Fibroblast of lung (primary cell): ENCODE results near the gene ERFE. TPM values are rescaled to one million over a fixed set of nuclear protein-coding genes. Genes with fewer than 3 reads are reported as not detected.

Source experiments
- DNase-seq, 2 donors: peaks; one replicate each; pipeline versions ENCODE4 v3.0.0 to v3.0.0-alpha.2; 2010; ENCODE audit warnings: low read depth in 2 of 2
- H2AFZ ChIP-seq: 2 replicates; pipeline ENCODE4 v1.5.1; 2012; ENCODE audit warnings: low read length, control low read depth, inconsistent platforms
- H3K27ac ChIP-seq: 2 replicates; pipeline ENCODE4 v1.5.1; 2011; ENCODE audit warnings: low read length, control low read depth; ENCODE audit not compliant: insufficient read depth
- H3K27me3 ChIP-seq: 2 replicates; pipeline ENCODE4 v1.5.1; 2011; ENCODE audit warnings: mild to moderate bottlenecking, low read length; ENCODE audit not compliant: control insufficient read depth, insufficient read depth
- H3K36me3 ChIP-seq: 2 replicates; pipeline ENCODE4 v1.5.1; 2011; ENCODE audit warnings: low read length; ENCODE audit not compliant: control insufficient read depth, insufficient read depth
- H3K4me1 ChIP-seq: 2 replicates; pipeline ENCODE4 v1.5.1; 2011; ENCODE audit warnings: low read length; ENCODE audit not compliant: control insufficient read depth, insufficient read depth; ENCODE audit errors: extremely low read depth
- H3K4me2 ChIP-seq: 2 replicates; pipeline ENCODE4 v1.5.1; 2011; ENCODE audit warnings: low read length, control low read depth; ENCODE audit not compliant: insufficient read depth; ENCODE audit errors: extremely low read depth
- H3K4me3 ChIP-seq, 4 experiments: fragments of 200-600 bp in 1 of 4; sonication (generic) in 1 of 4; replicated peaks in 1 of 4; 2 replicates each; pipeline ENCODE4 v1.5.1; 2011 to 2016; ENCODE audit warnings: low read length in 4 of 4, low read depth in 3 of 4, mild to moderate bottlenecking in 3 of 4, control low read depth in 2 of 4, inconsistent platforms in 1 of 4, mixed read lengths in 1 of 4; ENCODE audit not compliant: insufficient read depth in 1 of 4; ENCODE audit errors: control extremely low read depth in 1 of 4
- H3K79me2 ChIP-seq: 2 replicates; pipeline ENCODE4 v1.5.1; 2012; ENCODE audit warnings: mild to moderate bottlenecking, low read length, inconsistent platforms; ENCODE audit not compliant: control insufficient read depth, insufficient read depth
- H3K9ac ChIP-seq: 2 replicates; pipeline ENCODE4 v1.5.1; 2011; ENCODE audit warnings: mild to moderate bottlenecking, low read length, control low read depth; ENCODE audit not compliant: insufficient read depth
- H3K9me3 ChIP-seq: 2 replicates; pipeline ENCODE4 v1.5.1; 2012; ENCODE audit warnings: low read depth, low read length; ENCODE audit not compliant: control insufficient read depth, insufficient read depth
- H4K20me1 ChIP-seq: 2 replicates; pipeline ENCODE4 v1.5.1; 2011; ENCODE audit warnings: low read length; ENCODE audit not compliant: control insufficient read depth, insufficient read depth; ENCODE audit errors: extremely low read depth
- EZH2 ChIP-seq: IDR thresholded peaks from 2 replicates; pipeline ENCODE4 v1.5.1; 2012; ENCODE audit warnings: low read length, control low read depth, mild to moderate bottlenecking; ENCODE audit errors: missing control alignments
- polyA plus RNA-seq, 2 donors: library from polyadenylated mRNA; depleted of rRNA in 1 of 2; stranded (reverse) in 1 of 2; unstranded in 1 of 2; fragments of >200 nt; gene quantifications; 2 replicates each; pipeline ENCODE4 v1.2.1, GENCODE V29; 2011 to 2012; ENCODE audit warnings: missing spikeins in 1 of 2
- total RNA-seq: library from RNA; depleted of rRNA; stranded (reverse); fragments of >200 nt; gene quantifications from 2 replicates; pipeline ENCODE4 v1.2.1, GENCODE V29; 2014
- TF ChIP-seq, protein P1 (sequence below), 2 donors: IDR thresholded peaks in 1 of 2; conservative IDR thresholded peaks in 1 of 2; 1 replicate in 1 of 2; 2 replicates in 1 of 2; pipeline ENCODE4 v1.5.1; 2011 to 2012; ENCODE audit warnings: low read length in 2 of 2, control low read depth in 1 of 2, inconsistent platforms in 1 of 2, low read depth in 1 of 2, mild to moderate bottlenecking in 1 of 2

Gene ERFE
- total and polyA plus RNA-seq, 2 donors (not counting 1 experiment from before 2014, with no cell fraction given) = 1.5 to 8.3 TPM

DNA sequence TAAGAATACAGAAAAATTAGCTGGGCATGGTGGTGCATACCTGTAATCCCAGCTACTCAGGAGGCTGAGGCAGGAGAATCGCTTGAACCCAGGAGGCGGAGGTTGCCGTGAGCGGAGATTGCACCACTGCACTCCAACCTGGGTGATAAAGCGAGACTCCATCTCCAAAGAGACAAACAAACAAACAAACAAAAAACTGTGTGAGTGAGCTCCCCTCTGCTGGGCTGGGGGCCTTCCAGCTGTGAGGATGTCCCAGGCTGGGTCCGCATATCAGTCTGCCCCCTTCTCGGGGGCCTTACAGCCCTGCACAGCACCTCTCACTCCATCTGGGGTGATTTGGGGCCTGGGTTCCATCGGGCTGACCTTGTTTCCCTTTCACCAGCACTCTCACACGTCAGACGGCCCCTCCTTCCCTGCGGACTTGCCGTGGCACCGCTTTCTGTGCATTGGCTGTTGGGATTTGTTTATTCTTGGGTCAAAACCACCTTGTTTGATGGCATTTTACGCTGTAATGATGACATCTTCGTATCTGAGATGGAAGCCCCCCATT lies 23.1 kb upstream of the ERFE start:
- Histone ChIP-seq H3K27ac (no peak overlapping the region), H2AFZ (no peak overlapping the region), H3K4me1 (peaks cover 8% of the 10 kb centered on the region), H4K20me1 (no peaks in the 10 kb centered on the region), H3K79me2 (no peaks in the 10 kb centered on the region), H3K9ac (no peak overlapping the region), H3K9me3 (no peaks in the 10 kb centered on the region), H3K4me3 (no peak overlapping the region), H3K36me3 (no peaks in the 10 kb centered on the region), H3K4me2 (no peak overlapping the region), H3K27me3 (no peaks in the 10 kb centered on the region)
- TF ChIP-seq, protein P1, sequence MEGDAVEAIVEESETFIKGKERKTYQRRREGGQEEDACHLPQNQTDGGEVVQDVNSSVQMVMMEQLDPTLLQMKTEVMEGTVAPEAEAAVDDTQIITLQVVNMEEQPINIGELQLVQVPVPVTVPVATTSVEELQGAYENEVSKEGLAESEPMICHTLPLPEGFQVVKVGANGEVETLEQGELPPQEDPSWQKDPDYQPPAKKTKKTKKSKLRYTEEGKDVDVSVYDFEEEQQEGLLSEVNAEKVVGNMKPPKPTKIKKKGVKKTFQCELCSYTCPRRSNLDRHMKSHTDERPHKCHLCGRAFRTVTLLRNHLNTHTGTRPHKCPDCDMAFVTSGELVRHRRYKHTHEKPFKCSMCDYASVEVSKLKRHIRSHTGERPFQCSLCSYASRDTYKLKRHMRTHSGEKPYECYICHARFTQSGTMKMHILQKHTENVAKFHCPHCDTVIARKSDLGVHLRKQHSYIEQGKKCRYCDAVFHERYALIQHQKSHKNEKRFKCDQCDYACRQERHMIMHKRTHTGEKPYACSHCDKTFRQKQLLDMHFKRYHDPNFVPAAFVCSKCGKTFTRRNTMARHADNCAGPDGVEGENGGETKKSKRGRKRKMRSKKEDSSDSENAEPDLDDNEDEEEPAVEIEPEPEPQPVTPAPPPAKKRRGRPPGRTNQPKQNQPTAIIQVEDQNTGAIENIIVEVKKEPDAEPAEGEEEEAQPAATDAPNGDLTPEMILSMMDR (conservative IDR thresholded peaks at IDR 0.05 in 1 of 2, IDR thresholded peaks at IDR 0.05 in 1 of 2; ENCODE audit: low read depth in 1 of 2, low read length in 2 of 2) = no peak
- TF ChIP-seq EZH2 = no peak
- no peak for DNase-seq

DNA sequence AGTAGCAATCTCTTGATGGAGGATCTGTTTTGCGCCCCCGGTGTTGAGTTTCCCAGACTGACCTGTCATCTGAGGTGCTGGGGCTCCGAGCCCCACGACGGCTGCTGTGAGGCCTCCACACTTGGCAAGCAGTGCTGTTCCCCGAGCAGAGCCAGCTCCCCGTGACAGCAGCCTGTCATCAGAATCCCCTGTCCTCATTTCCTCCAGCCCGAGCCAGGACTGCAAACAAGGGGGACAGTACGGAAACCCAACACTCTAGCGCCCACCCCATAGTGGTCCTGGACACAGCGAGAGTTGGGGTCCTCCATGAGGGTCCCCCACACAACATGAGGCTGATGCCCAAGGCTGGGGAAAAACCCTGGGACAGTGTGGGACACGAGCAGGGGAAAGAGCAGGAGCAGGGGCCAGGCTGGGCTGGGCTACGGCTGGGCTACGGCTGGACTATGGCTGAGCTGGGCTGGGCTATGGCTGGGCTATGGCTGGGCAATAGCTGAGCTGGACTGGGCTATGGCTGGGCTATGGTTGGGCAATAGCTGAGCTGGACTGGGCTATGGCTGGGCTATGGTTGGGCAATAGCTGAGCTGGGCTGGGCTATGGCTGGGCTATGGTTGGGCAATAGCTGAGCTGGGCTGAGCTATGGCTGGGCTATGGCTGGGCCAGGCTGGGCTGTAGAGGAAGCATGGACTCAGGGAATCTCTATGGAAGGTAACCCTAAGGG lies 21.8 kb upstream of the ERFE start:
- DNase-seq = peak; percentile 9 to 89
- Histone ChIP-seq H3K36me3 (no peaks in the 10 kb centered on the region), H3K4me1 (peaks cover 12% of the 10 kb centered on the region), H3K27me3 (no peaks in the 10 kb centered on the region), H3K4me2 (peak overlapping the region; percentile 33), H3K79me2 (no peaks in the 10 kb centered on the region), H3K27ac (no peak overlapping the region), H3K9ac (no peak overlapping the region), H3K4me3 (peak overlapping the region in 1 of 4 experiments; percentile 27), H3K9me3 (no peaks in the 10 kb centered on the region), H4K20me1 (no peaks in the 10 kb centered on the region), H2AFZ (peak overlapping the region; percentile 54)
- TF ChIP-seq, protein P1 (conservative IDR thresholded peaks at IDR 0.05 in 1 of 2, IDR thresholded peaks at IDR 0.05 in 1 of 2; ENCODE audit: low read depth in 1 of 2, low read length in 2 of 2) = no peak
- no peak for TF ChIP-seq EZH2

DNA sequence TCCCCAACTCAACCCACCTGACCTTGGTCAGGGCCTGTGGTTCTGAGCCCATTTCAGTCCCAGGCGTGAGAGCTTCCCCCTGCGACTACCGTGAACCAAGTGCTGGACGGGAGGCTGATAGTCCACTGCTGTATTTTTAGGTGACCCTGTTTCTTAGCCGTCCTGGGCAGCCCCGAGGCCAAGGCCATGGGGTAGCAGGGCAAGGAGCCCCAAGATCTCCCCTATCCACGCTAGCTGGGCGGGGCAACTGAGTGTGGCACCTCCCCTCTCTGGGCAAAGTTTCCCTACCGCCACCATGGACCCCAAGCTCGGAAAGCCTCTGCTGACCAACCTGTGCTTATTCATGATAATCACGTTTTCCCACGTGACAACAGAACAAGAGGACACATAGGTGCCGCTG lies 20.9 kb upstream of the ERFE start:
- no peak overlapping the region for H3K4me2 ChIP-seq

More for the DNA sequence above, 20.9 kb upstream of the ERFE start:
- H4K20me1 ChIP-seq = no peaks in the 10 kb centered on the region
- no peak overlapping the region for H3K4me3 ChIP-seq
- H3K27me3 ChIP-seq = no peaks in the 10 kb centered on the region
- no peak for DNase-seq
- H3K4me1 ChIP-seq = peaks cover 14% of the 10 kb centered on the region
- no peaks in the 10 kb centered on the region for H3K36me3 ChIP-seq
- no peak overlapping the region for H2AFZ ChIP-seq
- H3K9me3 ChIP-seq = no peaks in the 10 kb centered on the region
- H3K27ac ChIP-seq = no peak overlapping the region
- H3K9ac ChIP-seq = no peak overlapping the region
- H3K79me2 ChIP-seq = no peaks in the 10 kb centered on the region
- TF ChIP-seq EZH2 = no peak
- TF ChIP-seq, protein P1 (conservative IDR thresholded peaks at IDR 0.05 in 1 of 2, IDR thresholded peaks at IDR 0.05 in 1 of 2; ENCODE audit: low read depth in 1 of 2, low read length in 2 of 2) = no peak
